NCI-H187 (cell line): ENCODE results near the gene LPAR3.
"Not testable (repeated sequence)": the region's sequence is repeated elsewhere in the genome, so short reads cannot be mapped to it uniquely, and the experiment has no call there.

Source experiments
- DNase-seq, 2 experiments: peaks; one replicate each; lab custom pipeline; 2025; lab: John Stamatoyannopoulos, UW

Gene LPAR3

DNA sequence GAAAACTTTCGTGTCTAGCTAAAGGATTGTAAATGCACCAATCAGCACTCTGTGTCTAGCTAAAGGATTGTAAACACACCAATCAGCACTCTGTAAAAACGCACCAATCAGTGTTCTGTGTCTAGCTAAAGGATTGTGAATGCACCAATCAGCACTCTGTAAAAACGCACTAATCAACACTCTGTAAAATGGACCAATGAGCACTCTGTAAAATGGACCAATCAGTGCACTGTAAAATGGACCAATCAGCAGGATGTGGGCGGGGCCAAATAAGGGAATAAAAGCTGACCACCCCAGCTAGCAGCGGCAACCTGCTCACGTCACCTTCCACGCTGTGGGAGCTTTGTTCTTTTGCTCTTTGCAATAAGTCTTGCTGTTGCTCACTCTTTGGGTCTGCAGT, 9.7 kb upstream of the LPAR3 start:
- DNase-seq, result not testable (repeated sequence)

DNA sequence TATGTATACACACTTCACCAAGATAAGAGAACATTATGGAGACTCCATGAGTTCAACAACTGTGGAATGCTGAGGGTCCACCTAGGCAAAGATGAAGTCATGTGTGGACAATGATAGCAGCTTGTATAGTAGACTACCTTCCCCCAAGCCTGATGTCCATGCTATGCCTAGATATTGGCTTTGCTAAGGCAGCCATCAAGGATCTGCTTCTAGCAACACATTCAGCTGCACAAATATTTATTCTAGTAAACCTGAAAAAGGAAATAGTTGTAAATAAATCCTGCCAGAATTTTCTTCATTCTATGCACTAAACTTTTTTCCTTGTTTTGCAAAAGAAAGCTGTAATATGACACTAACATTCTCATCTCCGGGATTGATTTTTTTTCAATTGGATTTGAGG, 7.0 kb upstream of the LPAR3 start:
- no peak for DNase-seq

DNA sequence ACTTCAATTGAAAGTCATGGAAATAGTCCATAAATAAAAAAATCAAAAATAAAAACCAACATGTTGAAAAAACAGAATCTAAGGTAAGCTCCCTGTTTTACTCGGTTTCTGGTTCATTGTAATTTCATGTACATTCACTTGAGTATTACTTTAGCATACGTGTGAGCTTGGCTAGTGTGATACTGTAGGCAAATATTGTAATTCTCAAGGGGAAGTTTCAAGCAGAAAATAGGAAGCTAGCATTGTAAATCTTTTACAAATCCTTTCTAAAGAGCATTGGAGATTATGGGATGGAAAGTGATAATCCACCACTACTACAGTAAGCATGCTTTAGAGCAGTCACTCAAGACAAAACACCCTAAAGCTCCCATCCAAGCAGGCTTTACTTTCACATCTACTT, 3.3 kb upstream of the LPAR3 start:
- no peak for DNase-seq

DNA sequence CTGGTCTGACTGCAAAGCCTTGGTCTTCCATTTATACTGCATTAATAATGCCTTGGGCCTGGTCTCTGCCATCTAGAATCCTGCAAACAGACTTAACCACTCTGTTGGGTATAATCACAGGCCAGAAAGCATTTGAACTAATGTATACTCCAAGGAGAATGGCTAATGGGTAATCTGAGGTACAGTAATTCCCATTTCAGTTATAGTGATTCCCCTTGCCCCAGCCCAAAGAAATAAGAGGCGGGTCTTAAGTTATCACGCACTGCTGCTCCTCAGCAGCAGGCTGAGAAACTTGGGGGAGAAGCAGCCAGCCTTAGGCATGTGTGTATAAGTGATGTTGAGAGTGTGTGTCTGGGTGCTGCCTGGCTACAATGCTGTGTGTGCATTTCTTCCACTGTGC, 2.4 kb downstream of the LPAR3 start:
- DNase-seq, result no peak

DNA sequence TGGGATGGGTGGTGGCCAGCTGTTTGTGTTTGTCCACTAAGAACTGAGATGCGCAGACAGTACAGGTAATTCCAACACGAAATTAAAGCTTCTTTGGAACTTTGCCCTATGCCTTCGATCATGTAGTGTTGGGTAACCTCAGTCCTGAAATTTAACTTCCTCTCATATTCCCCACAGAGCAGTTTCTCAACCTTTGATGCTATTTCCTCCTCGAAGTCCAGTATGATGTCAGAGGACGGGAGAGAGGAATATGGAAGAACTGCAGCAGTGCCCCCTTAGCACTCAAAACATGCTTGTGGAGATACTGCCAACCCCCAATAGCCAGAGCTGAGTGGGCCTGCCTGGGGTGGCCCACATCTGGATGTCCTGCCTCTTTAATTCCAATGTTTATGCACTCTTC, 3.6 kb downstream of the LPAR3 start:
- no peak for DNase-seq

GRCh38 chr1:84888753-84889152, 4.3 kb downstream of the LPAR3 start:
- DNase-seq, result no peak

DNA sequence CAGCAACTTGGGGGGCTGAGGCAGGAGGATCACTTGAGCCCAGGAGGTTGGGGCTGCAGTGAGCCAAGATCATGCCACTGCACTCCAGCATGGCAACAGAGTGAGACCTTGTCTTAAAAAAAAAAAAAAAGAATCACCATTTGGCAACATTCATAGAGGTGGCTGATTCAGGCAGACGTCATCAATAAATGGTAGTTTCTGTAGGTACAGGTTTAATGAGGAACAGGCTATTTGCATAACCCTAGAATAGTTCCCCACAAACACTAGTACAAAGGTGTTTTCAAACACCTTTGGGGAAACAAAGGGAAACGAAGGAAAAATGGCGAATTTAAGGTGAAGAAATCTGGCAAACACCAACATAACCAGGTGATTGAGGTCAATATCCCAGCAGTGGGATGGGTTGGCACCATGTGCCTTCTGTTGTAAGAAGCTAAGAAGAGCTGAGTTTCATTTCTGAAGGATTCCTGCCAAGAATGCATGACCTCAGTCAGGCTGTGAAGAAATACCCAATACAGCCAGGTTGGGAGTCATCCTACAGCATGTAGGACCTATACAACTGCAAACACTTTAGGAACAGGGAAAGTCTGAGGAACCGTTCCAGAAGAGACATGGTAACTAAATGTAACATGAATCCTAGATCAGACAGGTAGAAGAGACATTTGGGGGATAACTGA, 5.6 kb downstream of the LPAR3 start:
- DNase-seq, result no peak

- DNase-seq, result no peak
Measured at GRCh38 chr1:84885469-84885868, 7.5 kb downstream of the LPAR3 start.

DNA sequence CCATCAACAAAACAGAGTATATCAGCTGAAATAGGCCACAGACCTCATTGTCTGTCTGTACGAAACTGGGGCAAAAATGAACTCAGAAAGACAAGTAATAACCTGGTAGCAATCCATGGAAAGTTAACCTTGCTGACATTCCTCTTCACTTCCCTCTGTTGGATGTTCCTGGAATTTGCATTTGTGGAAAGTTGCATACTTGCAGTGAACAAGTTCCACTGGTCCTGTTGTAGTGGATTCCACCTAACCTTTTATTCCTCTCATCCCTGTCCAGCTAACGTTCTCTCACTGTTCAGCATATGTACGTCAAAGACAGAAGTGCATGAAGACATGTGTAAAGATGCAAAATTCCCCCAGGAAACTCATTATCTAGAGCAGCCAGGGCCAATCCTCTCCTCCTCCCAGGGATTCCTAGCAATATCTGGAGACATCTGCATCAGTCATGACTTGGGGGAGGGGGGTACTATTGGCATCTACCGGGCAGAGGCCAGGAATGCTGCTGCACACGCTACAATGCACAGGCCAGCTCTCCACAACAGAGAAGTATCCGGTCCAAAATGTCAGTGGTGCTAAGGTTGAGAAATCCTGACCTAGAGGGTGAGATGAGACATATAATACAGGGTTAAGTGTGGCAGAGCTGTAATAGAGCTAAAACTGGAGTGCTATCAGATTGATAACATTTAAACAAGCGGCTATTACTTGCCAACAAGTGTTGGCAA, 8.2 kb downstream of the LPAR3 start:
- no peak for DNase-seq

DNA sequence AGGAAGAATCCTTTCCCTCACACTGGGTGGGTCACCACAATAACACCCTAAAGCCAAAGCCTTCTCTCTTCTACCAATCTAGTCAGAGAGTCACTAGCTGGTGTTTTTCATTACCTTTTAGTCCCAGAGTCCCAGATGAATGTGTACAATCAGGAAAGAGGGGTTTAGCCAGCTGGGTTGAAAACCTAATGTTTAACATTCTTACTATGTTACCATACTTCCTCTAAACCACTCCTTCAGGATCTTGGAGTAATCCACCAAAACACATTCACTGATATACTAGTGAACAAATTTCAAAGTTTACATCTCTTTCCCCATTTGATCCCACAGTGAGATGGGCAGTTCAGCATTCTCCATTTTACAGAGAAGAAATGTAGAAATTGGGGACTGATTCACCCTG, 9.7 kb downstream of the LPAR3 start:
- DNase-seq, result no peak

- DNase-seq, result no peak
Measured at GRCh38 chr1:84877592-84877991, 15.4 kb downstream of the LPAR3 start.

GRCh38 chr1:84876353-84876752, 16.7 kb downstream of the LPAR3 start:
- DNase-seq, result no peak

DNA sequence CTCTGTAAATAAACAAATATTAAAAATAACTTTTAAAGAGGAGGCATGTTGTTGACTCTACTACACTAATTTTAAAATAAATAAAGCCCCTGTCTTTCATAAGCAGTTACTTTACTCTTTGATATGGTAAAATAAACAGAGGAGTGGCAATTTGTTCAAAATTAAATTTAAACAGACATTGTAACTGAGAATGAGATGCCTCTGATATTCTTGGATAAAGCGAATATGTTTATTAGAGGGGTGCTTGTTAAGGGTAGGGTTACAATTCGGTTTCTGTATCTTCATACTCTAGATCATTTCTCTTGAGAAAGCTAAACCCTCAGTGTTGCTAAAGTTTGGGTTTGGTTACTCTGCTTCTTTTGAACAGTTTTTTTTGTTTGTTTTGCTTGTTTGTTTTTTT, 19.6 kb downstream of the LPAR3 start:
- DNase-seq, result no peak

- no peak for DNase-seq
Measured at GRCh38 chr1:84872696-84873355, 20.2 kb downstream of the LPAR3 start.

- no peak for DNase-seq
Measured at GRCh38 chr1:84871181-84871580, 21.8 kb downstream of the LPAR3 start.

- DNase-seq, result no peak
Measured at GRCh38 chr1:84870591-84870990, 22.4 kb downstream of the LPAR3 start.

GRCh38 chr1:84869720-84870119, 23.3 kb downstream of the LPAR3 start:
- no peak for DNase-seq

- DNase-seq, result no peak
Measured at GRCh38 chr1:84862810-84863251, 30.2 kb downstream of the LPAR3 start.

- DNase-seq, result no peak
Measured at GRCh38 chr1:84861988-84862644, 30.9 kb downstream of the LPAR3 start.

DNA sequence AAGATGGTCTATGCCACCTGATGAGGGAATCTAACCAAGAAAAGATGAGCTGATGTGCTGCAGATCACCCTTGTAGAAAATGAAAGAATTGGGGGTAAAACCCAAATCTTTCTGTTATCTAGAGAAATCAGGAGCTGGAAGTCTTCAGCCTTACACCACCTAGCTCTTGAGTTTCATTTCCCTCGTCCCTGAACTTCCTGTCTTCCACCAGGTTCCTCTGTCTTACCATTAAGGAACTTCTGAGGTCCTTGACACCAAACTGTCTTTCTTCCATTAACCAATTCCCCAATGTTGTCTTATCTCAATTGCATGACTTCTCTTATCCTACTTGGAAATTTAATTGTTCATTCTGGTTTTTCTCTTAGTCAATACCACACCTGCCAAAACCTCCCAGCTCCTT, 31.5 kb downstream of the LPAR3 start:
- DNase-seq, result no peak

DNA sequence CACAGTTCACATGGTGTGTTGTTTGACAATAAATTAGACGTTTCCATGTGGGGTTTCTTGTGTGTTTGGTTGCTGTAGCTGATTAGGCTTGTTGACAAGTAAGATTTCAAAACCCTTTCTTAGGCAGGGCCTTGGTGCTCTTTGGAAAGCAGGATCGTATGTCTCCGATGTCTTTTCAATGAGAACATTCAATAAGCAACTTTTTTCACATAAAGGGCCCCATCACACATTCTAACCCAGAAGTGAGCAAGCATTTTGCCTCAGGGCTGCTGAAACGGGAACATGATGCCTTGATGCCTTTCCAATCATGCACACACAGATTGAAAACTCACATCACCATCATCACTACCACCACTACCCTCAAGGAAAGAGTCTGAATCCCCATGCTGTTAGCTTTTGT, 33.1 kb downstream of the LPAR3 start:
- DNase-seq, result no peak

- no peak for DNase-seq
Measured at GRCh38 chr1:84857906-84858305, 35.1 kb downstream of the LPAR3 start.
